Hematopoietic multipotent progenitor cell treated with erythropoietin and hydrocortisone succinate and interleukin-3 and kit ligand, for 15 days (in vitro differentiated cells): ENCODE results near the gene ZNF574.
"Not testable (repeated sequence)": the region's sequence is repeated elsewhere in the genome, so short reads cannot be mapped to it uniquely, and the experiment has no call there.

Experiments used
- DNase-seq: peaks from one replicate; pipeline ENCODE4 v3.0.0-alpha.2; 2015; ENCODE audit warnings: low spot score

Gene ZNF574

GRCh38 chr19:42075616-42076379 lies at the start of gene ZNF574:
TSS of gene ZNF574 (plus strand) at chr19:42076166. CDS start at chr19:42078607, 2,441 bp downstream.
- DNase-seq, result peak; percentile 100

DNA sequence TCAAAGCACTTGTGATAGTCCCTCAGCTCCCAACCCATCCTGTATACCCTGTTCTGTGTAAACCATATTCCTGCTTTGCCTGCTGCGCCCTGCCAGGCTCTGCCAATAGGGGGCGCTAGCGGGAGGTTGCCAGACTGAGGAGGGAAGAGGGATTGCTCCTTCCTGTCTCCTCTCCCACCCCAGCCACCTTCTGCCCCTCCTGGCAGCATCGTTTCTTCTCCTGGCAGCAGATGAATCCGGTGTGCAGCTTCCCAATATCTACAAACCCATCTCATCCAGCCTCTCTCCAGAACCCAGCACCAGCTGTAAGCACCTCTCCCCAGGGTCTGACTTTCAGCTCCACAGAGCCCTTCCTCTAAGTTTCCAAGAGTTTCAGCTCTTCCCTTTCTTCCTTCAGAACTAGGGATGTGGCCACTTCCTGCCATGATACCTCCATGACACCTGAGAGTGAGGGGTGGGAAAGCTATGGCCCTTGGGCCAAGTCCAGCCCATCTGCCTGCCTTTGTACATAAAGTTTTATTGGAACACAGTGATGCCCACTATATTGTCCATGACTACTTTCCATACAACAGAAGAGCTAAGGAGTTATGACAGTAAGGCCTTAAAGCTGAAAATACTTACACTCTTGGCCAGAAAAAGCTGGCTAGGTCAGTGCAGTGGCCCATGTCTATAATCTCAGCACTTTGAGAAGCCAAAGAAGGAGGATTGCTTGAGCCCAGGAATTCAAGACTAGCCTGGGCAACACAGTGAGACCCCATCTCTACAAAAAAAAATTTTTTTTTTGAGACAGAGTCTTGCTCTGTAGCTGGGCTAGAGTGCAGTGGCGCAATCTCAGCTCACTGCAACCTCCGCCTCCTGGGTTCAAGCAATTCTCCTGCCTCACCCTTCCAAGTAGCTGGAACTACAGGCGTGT lies 47.4 kb upstream of the ZNF574 start:
- DNase-seq, result peak; percentile 34

GRCh38 chr19:42030645-42031440 lies 45.1 kb upstream of the ZNF574 start:
- DNase-seq, result no peak

GRCh38 chr19:42032431-42032830 lies 43.5 kb upstream of the ZNF574 start:
- no peak for DNase-seq

GRCh38 chr19:42033413-42033812 lies 42.6 kb upstream of the ZNF574 start:
- DNase-seq, result no peak

DNA sequence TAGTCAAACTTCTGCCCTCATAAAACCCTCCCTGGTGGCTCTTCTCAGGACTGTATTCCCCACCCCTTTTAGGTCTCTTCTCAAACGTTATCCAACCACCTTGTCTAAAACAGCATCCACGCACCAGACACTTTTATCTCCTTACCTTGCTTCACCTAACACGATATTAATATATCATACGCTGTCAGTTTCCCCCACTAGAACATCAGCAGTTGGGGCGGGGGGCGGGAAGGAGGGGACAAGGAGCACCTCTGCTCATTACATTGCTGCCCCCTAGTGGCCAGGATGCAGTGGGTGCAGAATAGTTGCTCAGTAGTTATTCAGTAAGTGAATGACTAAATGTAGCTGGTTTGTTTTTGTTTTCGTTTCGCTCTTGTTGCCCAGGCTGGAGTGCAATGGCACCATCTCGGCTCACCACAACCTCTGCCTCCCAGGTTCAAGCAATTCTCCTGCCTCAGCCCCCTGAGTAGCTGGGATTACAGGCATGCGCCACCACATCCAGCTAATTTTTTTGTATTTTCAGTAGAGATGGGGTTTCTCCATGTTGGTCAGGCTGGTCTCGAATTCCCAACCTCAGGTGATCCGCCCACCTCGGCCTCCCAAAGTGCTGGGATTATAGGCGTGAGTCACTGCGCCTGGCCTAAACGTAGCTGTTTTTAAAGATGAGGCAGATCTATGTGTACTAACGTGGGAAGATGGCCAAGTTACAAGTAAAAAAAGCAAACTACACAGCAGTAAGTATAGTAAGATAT lies 41.1 kb upstream of the ZNF574 start:
- DNase-seq, result peak; percentile 63

DNA sequence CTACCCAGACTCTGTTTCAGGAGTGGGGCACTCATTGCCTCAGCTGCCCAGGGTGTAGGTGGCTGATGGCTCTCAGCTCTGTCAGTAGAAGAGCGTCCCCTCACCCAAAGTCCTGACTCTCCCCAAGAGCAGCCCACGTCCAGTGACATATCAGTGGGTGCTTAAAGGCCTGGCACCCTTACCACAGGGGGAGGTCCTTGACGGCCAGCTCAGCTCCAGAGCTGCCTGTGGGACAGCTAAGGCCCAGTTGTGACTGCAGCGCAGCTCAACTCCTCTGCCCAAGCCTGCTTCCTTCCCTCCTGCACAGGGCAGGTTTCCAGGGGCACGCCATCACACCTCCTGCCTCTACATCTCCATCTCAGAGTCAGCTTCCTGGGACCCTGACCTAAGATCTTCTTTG lies 38.3 kb upstream of the ZNF574 start:
- DNase-seq, result no peak

GRCh38 chr19:42038666-42039065 lies 37.3 kb upstream of the ZNF574 start:
- DNase-seq, result no peak

- no peak for DNase-seq
These were observed 35.9 kb upstream of the ZNF574 start for GRCh38 chr19:42040031-42040430.

DNA sequence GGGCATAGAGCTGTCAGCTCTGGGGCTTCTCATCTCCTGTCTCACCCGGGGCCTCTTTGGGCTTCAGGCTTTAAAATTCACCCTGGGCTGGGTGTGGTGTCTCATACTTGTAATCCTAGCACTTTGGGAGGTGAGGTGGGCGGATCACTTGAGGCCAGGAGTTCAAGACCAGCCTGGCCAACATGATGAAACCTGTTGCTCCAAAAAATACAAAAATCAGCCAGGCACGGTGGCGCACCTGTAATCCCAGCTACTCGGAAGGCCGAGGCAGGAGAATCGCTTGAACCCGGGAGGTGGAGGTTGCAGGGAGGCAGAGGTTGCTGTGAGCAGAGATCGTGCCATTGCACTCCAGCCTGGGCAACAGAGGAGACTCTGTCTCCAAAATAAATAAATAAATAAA lies 35.5 kb upstream of the ZNF574 start:
- DNase-seq, result not testable (repeated sequence)

GRCh38 chr19:42042455-42043170 lies 33.4 kb upstream of the ZNF574 start:
- no peak for DNase-seq

DNA sequence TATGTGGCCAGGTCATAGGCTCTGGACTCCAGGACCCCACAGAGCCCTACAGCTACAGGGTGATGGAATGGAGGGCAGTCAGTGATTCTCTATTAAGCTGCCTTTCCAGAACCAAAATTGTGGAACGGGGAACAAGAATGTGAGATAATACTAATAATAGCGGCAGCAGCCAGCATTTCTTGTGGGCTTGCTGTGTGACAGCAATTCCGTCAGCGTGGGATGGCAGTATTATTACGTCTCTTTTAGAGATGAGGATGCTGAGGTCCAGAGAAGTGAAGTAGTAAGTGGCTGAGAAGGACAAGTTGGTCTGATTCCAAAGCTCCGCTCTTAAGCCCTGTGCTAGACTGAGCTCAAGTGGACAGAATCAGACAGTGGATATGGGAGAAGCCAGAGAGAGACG lies 30.4 kb upstream of the ZNF574 start:
- no peak for DNase-seq

DNA sequence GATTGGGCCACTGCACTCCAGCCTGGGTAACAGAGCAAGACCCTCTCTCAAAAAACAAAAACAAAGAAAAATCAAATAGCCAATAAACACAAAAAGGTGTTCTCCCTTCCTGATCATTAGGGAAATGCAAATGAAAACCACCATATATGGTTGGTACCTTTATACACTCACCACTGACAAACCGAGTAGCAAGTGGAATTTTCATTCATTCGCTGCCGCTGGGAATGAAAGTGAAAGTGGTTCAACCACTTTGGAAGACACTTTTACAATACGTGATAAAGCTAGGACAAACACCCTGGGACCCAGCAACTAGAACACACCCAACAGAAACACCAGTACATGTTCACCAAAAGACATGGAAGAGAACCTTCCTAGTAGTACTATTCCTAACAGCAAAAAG lies 27.0 kb upstream of the ZNF574 start:
- DNase-seq, result no peak

GRCh38 chr19:42051166-42052115 lies 24.5 kb upstream of the ZNF574 start:
- no peak for DNase-seq

DNA sequence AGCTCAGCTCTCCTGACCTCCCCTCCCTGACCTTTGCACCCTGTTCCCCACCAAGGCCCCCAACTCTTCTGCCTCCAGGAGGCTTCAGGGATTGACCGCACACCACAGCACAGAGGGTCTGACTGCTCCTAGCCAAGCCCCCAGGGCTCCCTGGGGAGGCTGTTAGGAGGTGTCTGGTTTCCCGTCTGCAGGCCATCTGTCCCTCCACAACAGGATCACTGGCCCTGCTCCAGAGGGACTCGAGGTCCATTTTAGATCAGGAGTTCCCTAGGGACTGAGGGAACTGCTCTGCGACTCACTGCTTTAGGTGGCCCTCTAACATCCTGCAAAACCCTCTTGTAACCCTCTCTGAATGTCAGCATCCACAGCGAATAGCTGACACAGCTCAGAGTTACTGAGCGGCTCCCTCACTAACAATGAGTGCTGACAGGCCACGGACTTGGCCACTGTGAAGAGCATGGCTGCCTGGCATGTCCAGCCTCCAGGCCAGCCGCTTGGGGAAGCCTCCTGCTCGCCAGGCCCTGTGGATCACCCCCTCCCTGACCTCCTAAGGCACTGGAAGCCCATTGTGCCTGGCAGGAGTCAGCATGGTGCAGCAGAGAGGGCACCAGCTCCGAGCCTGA lies 23.6 kb upstream of the ZNF574 start:
- no peak for DNase-seq

DNA sequence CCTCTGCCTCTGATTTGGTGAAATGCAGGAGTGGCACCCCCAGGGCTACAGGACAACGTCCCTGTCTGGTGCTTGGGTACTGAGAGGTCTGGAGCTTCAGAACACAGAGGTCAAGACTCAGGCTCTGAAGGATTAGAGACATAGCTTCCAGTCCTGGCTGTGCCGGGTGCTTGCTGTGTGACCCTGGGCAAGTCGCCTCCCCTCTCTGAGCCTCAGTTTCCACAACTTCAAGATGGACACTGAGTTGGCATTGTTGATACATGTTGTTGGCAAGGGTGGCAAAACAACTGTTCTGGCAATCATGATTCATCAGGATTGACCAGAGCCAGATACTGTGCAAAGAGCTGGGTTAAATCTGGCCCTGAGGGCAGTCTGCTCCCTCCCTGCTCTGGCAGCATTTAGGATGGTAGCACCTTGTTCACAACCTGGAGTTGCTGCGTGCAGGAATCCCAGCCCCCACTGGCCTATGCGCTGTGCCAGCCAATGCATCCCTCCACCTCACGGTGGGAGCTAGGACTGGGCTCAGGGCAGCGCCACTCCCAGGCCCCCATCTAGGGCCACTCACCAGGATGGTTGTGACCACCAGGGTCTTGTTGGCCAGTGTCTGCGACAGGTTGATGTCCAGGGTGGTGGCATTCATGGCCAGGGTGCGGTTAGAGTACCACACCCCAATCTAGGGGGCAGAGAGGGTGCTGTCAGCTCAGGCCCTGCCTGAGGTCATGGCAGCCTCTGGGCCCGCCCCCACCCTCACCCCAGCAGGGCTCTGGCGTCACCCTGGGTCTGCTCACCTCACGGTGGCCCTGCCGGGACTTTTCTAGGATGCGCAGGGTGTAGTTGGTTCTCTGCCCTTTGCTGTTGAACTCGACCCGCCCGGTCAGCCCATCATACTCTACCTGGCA lies 22.7 kb upstream of the ZNF574 start:
- DNase-seq, result no peak

- no peak for DNase-seq
These were observed 21.8 kb upstream of the ZNF574 start for GRCh38 chr19:42054205-42054604.

DNA sequence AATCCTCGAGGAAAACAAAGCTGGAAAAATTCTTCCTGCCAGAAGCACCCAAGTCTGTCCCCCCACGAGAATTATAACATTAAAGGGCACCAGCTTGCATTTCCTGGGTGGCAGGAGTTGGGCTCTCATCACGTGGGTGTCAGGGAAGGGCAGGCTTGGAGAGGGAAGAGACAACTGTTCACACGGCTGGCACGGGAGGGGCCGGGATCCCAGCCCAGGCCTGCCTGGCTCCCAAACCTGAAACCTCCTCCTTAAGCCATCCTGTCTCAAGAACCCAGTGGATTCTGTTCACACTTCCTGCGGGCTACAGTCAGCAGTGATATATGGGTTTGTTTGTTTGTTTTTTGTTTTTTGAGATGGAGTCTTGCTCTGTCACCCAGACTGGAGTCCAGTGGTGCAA lies 18.1 kb upstream of the ZNF574 start:
- DNase-seq, result no peak
